C4-2B (cell line): ENCODE data around the gene ARHGEF4.

Source experiments
- CTCF ChIP-seq: fragments of 450-650 bp; conservative IDR thresholded peaks from 2 replicates; pipeline ENCODE4 v1.5.1; 2017; ENCODE audit warnings: mild to moderate bottlenecking
- ZFX ChIP-seq: fragments of 450-650 bp; IDR thresholded peaks from 2 replicates; pipeline ENCODE4 v1.6.1; 2017

DNA sequence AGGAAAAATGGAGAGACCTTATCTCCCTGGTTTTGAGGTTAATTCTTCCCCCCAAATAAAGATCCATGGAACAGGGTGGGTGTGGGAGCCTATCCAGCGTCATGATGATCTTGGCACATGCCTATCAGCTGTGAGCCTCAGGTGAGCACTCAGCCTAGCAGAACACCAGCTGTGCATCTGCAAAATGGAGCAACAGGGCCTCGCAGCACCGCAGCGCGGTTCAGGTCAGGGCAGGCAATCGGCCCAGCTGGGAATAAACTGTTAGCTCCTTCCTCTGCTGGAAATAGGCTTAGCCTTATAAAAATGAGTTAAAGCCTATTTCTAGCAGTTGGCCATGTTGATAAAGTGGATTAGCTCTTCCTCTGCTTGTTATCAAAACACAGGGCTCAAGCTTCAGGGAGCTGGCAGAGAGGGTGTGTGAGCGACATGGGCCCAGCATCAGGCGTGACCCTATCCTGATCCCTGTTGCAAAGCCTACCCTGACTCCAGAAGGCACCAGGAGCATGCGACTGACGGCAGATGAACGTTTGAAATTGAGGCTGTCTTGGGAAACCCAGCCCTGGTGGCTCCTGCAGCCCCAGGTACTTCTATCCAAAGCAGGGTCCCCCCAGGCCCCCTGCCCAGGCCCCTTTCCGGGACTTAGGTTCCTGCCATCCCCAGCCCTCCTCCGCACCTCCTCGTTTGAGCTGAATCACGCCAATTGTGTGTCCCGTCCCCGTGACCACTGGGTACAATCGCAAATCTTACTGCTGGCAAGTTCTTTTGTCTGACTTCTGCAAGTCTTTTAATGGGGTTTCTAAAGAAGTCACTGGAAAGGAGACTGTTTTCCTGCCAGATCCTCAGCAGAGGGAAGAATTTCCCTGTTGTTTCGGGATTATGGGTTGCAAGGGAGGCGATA is 35.4 kb downstream of the ARHGEF4 start:
- TF ChIP-seq CTCF = no peak
- no peak for TF ChIP-seq ZFX
